ENCODE data around the gene VTI1B.

GRCh38 chr14:67665868-67666267 lies 8.6 kb downstream of the VTI1B start:
- TF ChIP-seq POLR2A (IDR thresholded peaks at IDR 0.05): no peak
- TF ChIP-seq, protein P1, sequence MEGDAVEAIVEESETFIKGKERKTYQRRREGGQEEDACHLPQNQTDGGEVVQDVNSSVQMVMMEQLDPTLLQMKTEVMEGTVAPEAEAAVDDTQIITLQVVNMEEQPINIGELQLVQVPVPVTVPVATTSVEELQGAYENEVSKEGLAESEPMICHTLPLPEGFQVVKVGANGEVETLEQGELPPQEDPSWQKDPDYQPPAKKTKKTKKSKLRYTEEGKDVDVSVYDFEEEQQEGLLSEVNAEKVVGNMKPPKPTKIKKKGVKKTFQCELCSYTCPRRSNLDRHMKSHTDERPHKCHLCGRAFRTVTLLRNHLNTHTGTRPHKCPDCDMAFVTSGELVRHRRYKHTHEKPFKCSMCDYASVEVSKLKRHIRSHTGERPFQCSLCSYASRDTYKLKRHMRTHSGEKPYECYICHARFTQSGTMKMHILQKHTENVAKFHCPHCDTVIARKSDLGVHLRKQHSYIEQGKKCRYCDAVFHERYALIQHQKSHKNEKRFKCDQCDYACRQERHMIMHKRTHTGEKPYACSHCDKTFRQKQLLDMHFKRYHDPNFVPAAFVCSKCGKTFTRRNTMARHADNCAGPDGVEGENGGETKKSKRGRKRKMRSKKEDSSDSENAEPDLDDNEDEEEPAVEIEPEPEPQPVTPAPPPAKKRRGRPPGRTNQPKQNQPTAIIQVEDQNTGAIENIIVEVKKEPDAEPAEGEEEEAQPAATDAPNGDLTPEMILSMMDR (IDR thresholded peaks at IDR 0.05): no peak
